Measurements from ENCODE around the gene CLEC16A. TPM values are rescaled to one million over a fixed set of nuclear protein-coding genes. Genes with fewer than 3 reads are reported as not detected.

CLEC16A gene
- polyA plus RNA-seq, 1 experiment = 11.9 TPM

- CTCF ChIA-PET = no interaction called here
- no peak for TF ChIP-seq CTCF (IDR thresholded peaks at IDR 0.05; ENCODE audit: low read depth, low read length)
- Histone ChIP-seq H3K27me3 (ENCODE audit: control insufficient read depth, insufficient read depth, low read length) (no peaks in the 10 kb centered on the region), H3K27ac (ENCODE audit: low read depth, low read length) (no peak overlapping the region), H3K9me3 (ENCODE audit: control insufficient read depth, insufficient read depth, low read length) (no peaks in the 10 kb centered on the region; the same call in 1 of the 2 replicates), H3K4me3 (ENCODE audit: low read depth, low read length) (no peak overlapping the region)
- DNase-seq (ENCODE audit: low read depth, low spot score) = no peak
- POLR2A ChIA-PET = interaction anchor here (0.7 to 1.4 kb wide), 2 partner anchors 14 to 172 kb away, joined by 4 to 5 read pairs; no protein-coding TSS in a partner anchor
Measured at GRCh38 chr16:11177578-11178160, 233.3 kb downstream of the CLEC16A start.

GRCh38 chr16:11178424-11178823 lies 234.1 kb downstream of the CLEC16A start:
- TF ChIP-seq CTCF (IDR thresholded peaks at IDR 0.05; ENCODE audit: low read depth, low read length) = no peak
- DNase-seq (ENCODE audit: low read depth, low spot score) = no peak
- ChIA-PET CTCF (no interaction called here), POLR2A (no interaction called here)
- no peaks in the 10 kb centered on the region; the same call in 1 of the 2 replicates for H3K9me3 ChIP-seq (ENCODE audit: control insufficient read depth, insufficient read depth, low read length)
- H3K27ac ChIP-seq (ENCODE audit: low read depth, low read length) = no peak overlapping the region
- no peak overlapping the region for H3K4me3 ChIP-seq (ENCODE audit: low read depth, low read length)
- no peaks in the 10 kb centered on the region for H3K27me3 ChIP-seq (ENCODE audit: control insufficient read depth, insufficient read depth, low read length)

GRCh38 chr16:11179574-11179973 lies 235.2 kb downstream of the CLEC16A start:
- H3K27ac ChIP-seq (ENCODE audit: low read depth, low read length) = no peak overlapping the region
- no peaks in the 10 kb centered on the region; the same call in 1 of the 2 replicates for H3K9me3 ChIP-seq (ENCODE audit: control insufficient read depth, insufficient read depth, low read length)
- H3K4me3 ChIP-seq (ENCODE audit: low read depth, low read length) = no peak overlapping the region
- no peak for DNase-seq (ENCODE audit: low read depth, low spot score)
- ChIA-PET CTCF (no interaction called here), POLR2A (no interaction called here)
- no peak for TF ChIP-seq CTCF (IDR thresholded peaks at IDR 0.05; ENCODE audit: low read depth, low read length)
- H3K27me3 ChIP-seq (ENCODE audit: control insufficient read depth, insufficient read depth, low read length) = no peaks in the 10 kb centered on the region

- Histone ChIP-seq H3K4me3 (ENCODE audit: low read depth, low read length) (no peak overlapping the region), H3K9me3 (ENCODE audit: control insufficient read depth, insufficient read depth, low read length) (no peaks in the 10 kb centered on the region; the same call in 1 of the 2 replicates), H3K27ac (ENCODE audit: low read depth, low read length) (no peak overlapping the region), H3K27me3 (ENCODE audit: control insufficient read depth, insufficient read depth, low read length) (no peaks in the 10 kb centered on the region)
- POLR2A ChIA-PET = no interaction called here
- no peak for TF ChIP-seq CTCF (IDR thresholded peaks at IDR 0.05; ENCODE audit: low read depth, low read length)
- CTCF ChIA-PET = no interaction called here
- DNase-seq (ENCODE audit: low read depth, low spot score) = no peak
Measured at GRCh38 chr16:11180489-11180888, 236.1 kb downstream of the CLEC16A start.

GRCh38 chr16:11181242-11181898 lies 237.0 kb downstream of the CLEC16A start:
- DNase-seq (ENCODE audit: low read depth, low spot score) = no peak
- no peak for TF ChIP-seq CTCF (IDR thresholded peaks at IDR 0.05; ENCODE audit: low read depth, low read length)
- Histone ChIP-seq H3K27ac (ENCODE audit: low read depth, low read length) (no peak overlapping the region), H3K4me3 (ENCODE audit: low read depth, low read length) (no peak overlapping the region), H3K9me3 (ENCODE audit: control insufficient read depth, insufficient read depth, low read length) (no peaks in the 10 kb centered on the region; the same call in 1 of the 2 replicates), H3K27me3 (ENCODE audit: control insufficient read depth, insufficient read depth, low read length) (no peaks in the 10 kb centered on the region)
- CTCF ChIA-PET = interaction anchor here (0.5 kb wide), 1 partner anchor 9 kb away, joined by 3 read pairs; no protein-coding TSS in a partner anchor
- POLR2A ChIA-PET = no interaction called here
